Skeletal muscle tissue (tissue), 4 donors: ENCODE results near the gene HAS3. TPM values are rescaled to one million over a fixed set of nuclear protein-coding genes. Genes with fewer than 3 reads are reported as not detected.
"Not testable (repeated sequence)": the region's sequence is repeated elsewhere in the genome, so short reads cannot be mapped to it uniquely, and the experiment has no call there.

Source experiments
- H3K27ac ChIP-seq: one replicate; pipeline ENCODE4 v1.7.0; 2013; ENCODE audit warnings: mild to moderate bottlenecking, low read depth, low read length, inconsistent platforms
- H3K27me3 ChIP-seq, 3 donors: one replicate each; pipeline ENCODE4 v1.7.0; 2013; ENCODE audit warnings: low read length in 3 of 3; ENCODE audit not compliant: control insufficient read depth in 3 of 3, insufficient read depth in 3 of 3
- H3K36me3 ChIP-seq, 3 donors: one replicate each; pipeline ENCODE4 v1.7.0; 2013; ENCODE audit warnings: low read length in 3 of 3; ENCODE audit not compliant: control insufficient read depth in 3 of 3, insufficient read depth in 3 of 3
- H3K4me1 ChIP-seq, 3 donors: one replicate each; pipeline ENCODE4 v1.7.0; 2013; ENCODE audit warnings: low read length in 3 of 3, mild to moderate bottlenecking in 3 of 3; ENCODE audit not compliant: control insufficient read depth in 3 of 3, insufficient read depth in 3 of 3
- H3K4me3 ChIP-seq, 3 donors: one replicate each; pipeline ENCODE4 v1.7.0; 2013; ENCODE audit warnings: low read length in 3 of 3
- H3K9ac ChIP-seq, 3 donors: one replicate each; pipeline ENCODE4 v1.7.0; 2013; ENCODE audit warnings: low read length in 3 of 3, mild to moderate bottlenecking in 3 of 3, moderate library complexity in 2 of 3, low read depth in 1 of 3
- H3K9me3 ChIP-seq, 3 donors: one replicate each; pipeline ENCODE4 v1.7.0; 2013; ENCODE audit warnings: low read length in 3 of 3; ENCODE audit not compliant: control insufficient read depth in 3 of 3
- total RNA-seq: library from RNA; depleted of rRNA; stranded (reverse); fragments of >200 nt; gene quantifications from one replicate; pipeline ENCODE4 v1.2.3, GENCODE V29; 2014
- donor health status: Osteomylitis.

HAS3 gene, protein sequence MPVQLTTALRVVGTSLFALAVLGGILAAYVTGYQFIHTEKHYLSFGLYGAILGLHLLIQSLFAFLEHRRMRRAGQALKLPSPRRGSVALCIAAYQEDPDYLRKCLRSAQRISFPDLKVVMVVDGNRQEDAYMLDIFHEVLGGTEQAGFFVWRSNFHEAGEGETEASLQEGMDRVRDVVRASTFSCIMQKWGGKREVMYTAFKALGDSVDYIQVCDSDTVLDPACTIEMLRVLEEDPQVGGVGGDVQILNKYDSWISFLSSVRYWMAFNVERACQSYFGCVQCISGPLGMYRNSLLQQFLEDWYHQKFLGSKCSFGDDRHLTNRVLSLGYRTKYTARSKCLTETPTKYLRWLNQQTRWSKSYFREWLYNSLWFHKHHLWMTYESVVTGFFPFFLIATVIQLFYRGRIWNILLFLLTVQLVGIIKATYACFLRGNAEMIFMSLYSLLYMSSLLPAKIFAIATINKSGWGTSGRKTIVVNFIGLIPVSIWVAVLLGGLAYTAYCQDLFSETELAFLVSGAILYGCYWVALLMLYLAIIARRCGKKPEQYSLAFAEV
- under 0.01 TPM for total RNA-seq

DNA sequence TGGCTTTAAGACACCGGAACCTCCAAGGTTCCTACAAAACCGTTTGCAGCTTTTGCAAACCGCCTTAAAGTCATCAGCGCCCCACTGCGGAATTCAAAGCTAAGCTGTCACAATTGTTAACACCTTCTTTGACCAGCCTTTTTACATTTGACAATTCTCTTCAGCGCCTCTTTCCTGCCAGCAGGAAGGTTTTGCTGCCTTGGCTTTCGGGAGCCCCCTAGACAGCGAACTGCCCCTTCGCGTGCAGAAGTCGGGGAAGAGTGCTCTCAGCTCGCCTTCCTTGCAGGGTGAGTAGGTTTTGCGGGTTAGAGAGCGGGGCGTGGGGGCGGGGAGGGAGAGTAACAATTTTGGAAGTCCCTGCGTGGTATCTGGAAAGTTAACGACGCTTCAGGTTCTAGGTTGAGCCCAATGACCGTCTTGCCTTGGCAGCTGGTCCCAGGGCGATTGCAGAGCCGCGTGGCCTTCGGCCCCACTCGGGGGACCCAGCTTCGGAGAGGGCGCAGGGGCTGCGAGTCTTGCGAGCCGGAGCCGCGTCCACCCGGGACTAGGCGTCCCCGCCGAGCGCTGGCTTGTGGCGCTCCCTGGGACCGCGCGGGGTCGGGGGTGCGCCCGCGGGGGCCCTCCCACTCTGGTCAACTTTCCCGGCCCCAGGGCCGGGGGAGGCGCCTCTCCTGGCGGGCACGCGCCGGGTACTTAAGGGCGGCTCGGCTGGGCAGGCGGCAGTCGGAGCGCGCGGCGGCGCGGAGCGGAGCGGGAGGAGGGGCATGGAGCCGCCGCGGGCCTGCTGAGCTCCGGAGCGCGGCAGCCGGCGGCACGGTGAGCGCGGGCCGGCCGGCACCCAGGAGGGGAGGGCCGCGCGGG is at the start of gene HAS3:
Gene HAS3, plus strand, starts transcription at position 153 of the 861 bp plus-strand sequence. CDS start 3,743 bp downstream, outside the sequence.
- H3K27me3 ChIP-seq: peaks cover 3 to 17% (median 4%) of the 10 kb centered on the region in 3 donors
- H3K9ac ChIP-seq: peak within 1 kb of the TSS in 2 of 3 donors; percentile 40 to 76
- H3K36me3 ChIP-seq: peaks cover 5 to 15% (median 13%) of the 10 kb centered on the region in 3 donors
- no peak within 1 kb of the TSS for H3K27ac ChIP-seq
- H3K4me1 ChIP-seq: peaks cover 25 to 34% (median 25%) of the 10 kb centered on the region in 3 donors
- no peaks in the 10 kb centered on the region for H3K9me3 ChIP-seq
- peak within 1 kb of the TSS; percentile 69 to 74 (median 70) for H3K4me3 ChIP-seq

DNA sequence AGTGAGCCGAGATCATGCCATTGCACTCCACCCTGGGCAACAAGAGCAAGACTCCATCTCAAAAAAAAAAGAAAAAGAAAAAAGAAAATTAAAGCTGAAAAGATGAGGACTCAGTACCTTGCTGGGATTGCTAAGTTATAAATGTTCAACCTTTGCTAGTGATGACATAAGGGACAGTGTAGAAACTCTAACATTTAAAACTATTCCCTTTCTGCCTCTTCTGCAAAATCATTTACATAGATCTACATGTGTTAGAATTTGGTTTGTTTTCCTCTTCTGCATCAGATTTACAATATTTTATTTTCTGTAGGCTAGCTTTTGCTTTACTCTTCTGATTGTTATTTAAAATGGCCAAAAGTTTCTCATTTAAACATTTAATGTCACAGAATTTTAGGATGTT is 49.5 kb upstream of the HAS3 start:
- Histone ChIP-seq H3K9me3 (no peaks in the 10 kb centered on the region), H3K4me3 (no peak overlapping the region), H3K4me1 (peaks cover 2 to 9% (median 3%) of the 10 kb centered on the region in 3 donors), H3K9ac (no peak overlapping the region), H3K27ac (no peak overlapping the region), H3K27me3 (no peaks in the 10 kb centered on the region), H3K36me3 (no peaks in the 10 kb centered on the region)

DNA sequence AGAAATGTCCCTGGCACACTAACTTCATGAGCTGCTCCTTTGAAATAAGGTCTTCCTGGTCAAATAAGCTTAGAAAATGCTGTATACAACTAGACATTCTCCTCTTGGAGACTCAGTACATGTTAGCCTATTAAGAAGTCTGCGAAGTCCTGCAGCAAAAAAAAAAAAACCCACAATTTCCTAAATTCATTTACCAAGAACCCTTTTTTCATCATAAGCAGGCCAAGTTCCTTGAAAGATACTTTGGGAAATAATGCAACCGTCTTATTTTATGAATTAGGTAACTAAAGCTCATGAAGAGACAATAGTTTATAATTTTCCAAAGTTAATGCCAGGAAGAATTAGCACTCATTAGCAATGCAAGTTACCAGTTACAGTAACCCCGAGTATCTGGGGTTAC is 49.0 kb upstream of the HAS3 start:
- H3K27ac ChIP-seq: no peak overlapping the region
- no peaks in the 10 kb centered on the region for H3K9me3 ChIP-seq

DNA sequence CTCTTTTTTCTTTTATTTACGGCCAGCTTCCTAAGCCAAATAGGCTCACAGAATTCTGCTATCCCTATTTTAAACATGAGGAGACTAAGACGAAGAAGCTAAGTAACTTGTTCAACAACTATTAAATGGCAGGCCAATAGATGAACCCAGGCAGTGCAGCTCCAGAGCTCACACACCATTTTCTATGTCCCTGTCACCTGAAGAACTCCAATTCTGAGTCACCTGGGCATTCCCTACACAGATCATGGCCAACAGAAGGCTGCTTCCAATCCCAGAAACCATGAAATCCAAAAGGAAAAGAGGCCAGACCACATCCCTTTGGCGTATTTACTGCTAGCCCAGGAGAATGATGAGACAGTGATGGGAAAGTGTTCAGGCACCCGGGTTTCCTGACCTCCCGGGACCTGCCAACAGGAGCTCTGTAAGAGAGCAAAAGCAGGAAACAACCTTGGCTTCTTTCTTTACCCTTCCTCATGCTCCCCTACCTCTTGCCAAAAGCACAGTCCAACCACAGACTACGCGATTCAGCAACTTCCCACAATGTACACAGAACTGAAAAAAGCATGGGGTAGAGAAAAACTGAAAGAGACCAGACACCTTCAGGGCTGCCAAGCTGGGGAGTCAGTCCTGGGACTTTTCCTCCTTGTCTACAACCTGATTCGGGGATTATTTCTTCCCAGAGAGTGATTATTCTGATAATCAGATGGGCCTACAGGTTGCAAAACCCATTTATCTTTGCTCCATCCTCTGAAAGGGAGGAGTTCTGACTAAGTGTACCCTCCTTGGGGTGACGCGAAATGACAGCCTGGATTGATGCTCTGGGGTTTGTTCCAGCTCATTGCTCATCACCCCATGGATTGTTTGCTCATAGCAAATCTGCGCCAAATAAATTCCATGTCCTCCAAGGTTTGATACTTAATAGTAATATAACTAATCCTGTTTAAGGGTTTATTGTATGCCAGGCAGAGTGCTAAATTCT is 47.8 kb upstream of the HAS3 start:
- H3K4me3 ChIP-seq: no peak overlapping the region
- no peaks in the 10 kb centered on the region for H3K36me3 ChIP-seq
- no peaks in the 10 kb centered on the region for H3K9me3 ChIP-seq
- H3K9ac ChIP-seq: no peak overlapping the region
- H3K27me3 ChIP-seq: no peaks in the 10 kb centered on the region
- H3K4me1 ChIP-seq: peaks cover 2 to 9% (median 3%) of the 10 kb centered on the region in 3 donors
- peak overlapping the region; percentile 62 for H3K27ac ChIP-seq

More for the DNA sequence above, 49.0 kb upstream of the HAS3 start:
- peaks cover 2 to 9% (median 3%) of the 10 kb centered on the region in 3 donors for H3K4me1 ChIP-seq
- H3K4me3 ChIP-seq: no peak overlapping the region
- no peaks in the 10 kb centered on the region for H3K36me3 ChIP-seq
- H3K9ac ChIP-seq: no peak overlapping the region
- H3K27me3 ChIP-seq: no peaks in the 10 kb centered on the region

DNA sequence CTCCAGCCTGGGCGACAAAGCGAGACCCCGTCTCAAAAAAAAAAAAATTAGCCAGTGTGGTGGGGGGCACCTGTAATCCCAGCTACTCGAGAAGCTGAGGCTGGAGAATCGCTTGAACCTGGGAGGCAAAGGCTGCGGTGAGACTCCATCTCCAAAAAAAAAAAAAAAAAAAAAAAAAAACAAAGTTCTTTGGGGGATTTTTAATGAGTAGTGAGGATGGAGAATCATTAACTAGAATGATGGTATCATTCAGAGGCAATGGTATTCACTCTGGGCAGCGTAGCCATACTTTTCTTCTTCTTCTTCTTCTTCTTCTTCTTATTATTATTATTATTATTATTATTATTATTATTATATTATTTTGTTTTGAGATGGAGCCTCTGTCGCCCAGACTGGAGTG is 42.0 kb upstream of the HAS3 start:
- H3K36me3 ChIP-seq, H3K27me3 ChIP-seq, H3K9me3 ChIP-seq, H3K9ac ChIP-seq, H3K27ac ChIP-seq, H3K4me3 ChIP-seq: not testable (repeated sequence)
- peaks cover 10 to 19% (median 15%) of the 10 kb centered on the region in 3 donors for H3K4me1 ChIP-seq

DNA sequence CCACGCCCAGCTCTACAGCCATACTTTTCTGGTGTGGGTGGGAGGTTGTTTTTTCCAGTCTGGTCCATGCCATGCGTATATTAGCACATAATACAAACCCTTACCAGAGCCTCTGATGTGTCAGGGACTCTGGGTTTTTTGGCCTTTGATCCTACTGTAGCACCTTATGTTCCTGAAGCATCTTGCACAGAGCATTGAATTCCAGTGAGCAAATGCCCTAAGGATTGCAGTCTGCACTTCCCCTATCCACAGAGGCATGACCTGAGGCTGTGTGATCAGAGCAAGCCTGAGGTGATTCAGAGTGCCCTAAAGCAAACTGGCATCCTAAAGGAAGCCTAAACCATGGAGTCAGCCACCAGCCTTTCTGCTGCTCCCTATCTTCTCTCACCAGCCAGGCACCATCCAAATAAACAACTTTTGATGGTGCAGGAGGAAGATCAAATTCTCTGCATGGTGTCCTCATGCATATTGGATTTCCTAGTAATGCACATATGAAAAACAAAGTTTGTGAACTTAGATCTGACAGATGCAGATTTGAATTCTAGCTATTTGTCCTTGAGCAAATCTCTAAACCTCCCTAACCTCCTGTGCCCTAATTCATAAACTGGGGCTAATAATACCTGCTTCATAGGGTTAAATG is 41.2 kb upstream of the HAS3 start:
- Histone ChIP-seq H3K9ac (peak overlapping the region; percentile 45 to 63 (median 55)), H3K36me3 (no peaks in the 10 kb centered on the region), H3K4me1 (peaks cover 10 to 19% (median 15%) of the 10 kb centered on the region in 3 donors), H3K27ac (peak overlapping the region; percentile 71), H3K27me3 (no peaks in the 10 kb centered on the region), H3K4me3 (peak overlapping the region; percentile 25 to 58 (median 46)), H3K9me3 (no peaks in the 10 kb centered on the region)

DNA sequence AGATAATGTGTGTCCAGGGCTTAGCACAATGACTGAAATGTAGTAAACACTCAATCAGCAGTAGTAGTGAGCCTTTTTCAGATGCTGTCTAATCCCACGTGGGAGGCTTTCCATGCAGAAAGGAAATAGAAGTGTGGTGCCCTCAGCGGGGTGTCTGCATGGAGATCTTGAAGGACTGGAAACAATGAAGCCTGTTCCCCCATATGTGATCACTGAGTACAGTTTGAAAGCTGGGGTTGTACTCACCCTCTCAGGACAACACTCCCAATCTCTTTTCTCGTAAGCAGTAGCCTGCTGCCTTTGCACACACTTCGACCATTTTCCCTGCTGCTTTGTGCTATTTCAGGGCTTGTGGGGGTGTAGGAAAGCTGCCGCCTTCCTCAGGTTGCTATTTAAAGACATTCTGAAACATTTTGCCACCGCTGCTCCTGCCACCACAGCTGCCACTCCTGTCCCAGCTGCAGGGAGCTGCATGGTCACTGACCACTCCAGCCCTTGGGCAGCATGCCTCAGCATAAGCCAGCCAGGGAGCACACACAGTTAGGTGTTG is 40.6 kb upstream of the HAS3 start:
- Histone ChIP-seq H3K9ac (peak overlapping the region; percentile 45 to 63 (median 55)), H3K27me3 (no peaks in the 10 kb centered on the region), H3K4me1 (peaks cover 10 to 19% (median 15%) of the 10 kb centered on the region in 3 donors), H3K27ac (peak overlapping the region; percentile 71), H3K36me3 (no peaks in the 10 kb centered on the region), H3K9me3 (no peaks in the 10 kb centered on the region), H3K4me3 (peak overlapping the region; percentile 25 to 58 (median 46))

DNA sequence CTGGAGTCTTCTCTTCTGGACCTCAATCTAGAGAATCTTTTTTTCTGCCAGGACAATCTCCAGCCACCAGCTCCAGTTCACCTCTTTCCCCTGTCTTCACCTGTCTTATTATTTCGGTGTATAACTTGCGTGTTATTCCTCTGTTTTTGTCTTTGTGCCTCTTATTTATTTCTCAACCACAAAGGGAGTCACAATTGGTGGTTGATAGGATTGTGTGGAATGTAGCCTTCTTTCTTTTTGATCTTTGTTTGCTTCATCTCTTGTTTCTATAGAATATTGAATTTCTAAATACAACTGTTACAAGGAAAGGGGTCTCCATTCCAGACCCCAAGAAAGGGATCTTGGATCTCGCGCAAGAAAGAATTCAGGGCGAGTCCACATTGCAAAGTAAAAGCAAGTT is 35.9 kb upstream of the HAS3 start:
- no peak overlapping the region for H3K9ac ChIP-seq
- H3K27ac ChIP-seq: no peak overlapping the region
- H3K36me3 ChIP-seq: no peaks in the 10 kb centered on the region
- peaks cover 5 to 11% (median 9%) of the 10 kb centered on the region in 3 donors for H3K4me1 ChIP-seq
- no peak overlapping the region for H3K4me3 ChIP-seq
- H3K9me3 ChIP-seq: no peaks in the 10 kb centered on the region
- H3K27me3 ChIP-seq: no peaks in the 10 kb centered on the region
